K562 (cell line): ENCODE measurements around the gene LPCAT3. TPM values are rescaled to one million over a fixed set of nuclear protein-coding genes. Genes with fewer than 3 reads are reported as not detected.

Experiments used
- ATAC-seq: fragments of 200-7000 bp; cut with Tn5 transposase; 3 replicates; pipeline ENCODE4 v1.9.1; 2020; ENCODE audit warnings: moderate library complexity
- BruUV-seq: library from RNA; stranded (reverse); fragments of 400-500 nt; replicated peaks from 2 replicates; lab custom pipeline; 2021; lab: Mats Ljungman, UMichigan
- CTCF ChIA-PET: fragments of 300-600 bp; formaldehyde crosslinking; extraction: SDS; loops from one replicate; lab custom pipeline; 2021; ENCODE audit warnings: low intra/inter-chr PET ratio; lab: Yijun Ruan, JAX
- POLR2A ChIA-PET: fragments of 300-600, 350-650 bp; sonication (Branson Sonifier 250); formaldehyde crosslinking; extraction: SDS; loops from one replicate; lab custom pipeline; 2021; ENCODE audit warnings: antibody characterized with exemption, inconsistent platforms; lab: Yijun Ruan, JAX
- DNase-seq, 4 experiments: peaks; one replicate each; pipeline versions ENCODE4 v3.0.0 to v3.0.0-alpha.2; 2011 to 2018; ENCODE audit warnings: low spot score in 3 of 4, mixed read lengths in 3 of 4; ENCODE audit errors: extremely low read depth in 1 of 4
- FAIRE-seq: peaks from 2 replicates; lab custom pipeline; 2011; peaks lifted over from hg19 to GRCh38; lab: Jason Lieb, UNC
- H2AFZ ChIP-seq: 2 replicates; pipeline ENCODE4 v1.6.0; 2011; ENCODE audit warnings: low read depth, low read length, control low read depth, inconsistent platforms
- H3K27ac ChIP-seq: fragments of 200-600 bp; 3 replicates; pipeline ENCODE4 v1.8.0; 2011; ENCODE audit warnings: low read depth, mild to moderate bottlenecking, control low read depth, inconsistent platforms, low read length, moderate library complexity, mixed read lengths; ENCODE audit errors: extremely low read depth
- H3K27me3 ChIP-seq, 2 experiments: fragments of 300-600 bp in 1 of 2; 2 replicates in 1 of 2; 3 replicates in 1 of 2; pipeline versions ENCODE4 v1.6.0 to v1.8.0; 2011; ENCODE audit warnings: inconsistent platforms in 2 of 2, low read length in 2 of 2, mild to moderate bottlenecking in 1 of 2, mixed read lengths in 1 of 2, moderate library complexity in 1 of 2; ENCODE audit not compliant: control insufficient read depth in 2 of 2, insufficient read depth in 2 of 2
- H3K36me3 ChIP-seq: fragments of 300-600 bp; 3 replicates; pipeline ENCODE4 v1.8.0; 2011; ENCODE audit warnings: mild to moderate bottlenecking, low read length, inconsistent platforms; ENCODE audit not compliant: control insufficient read depth, insufficient read depth
- H3K4me1 ChIP-seq, 2 experiments: fragments of 200-600 bp in 1 of 2; replicated peaks in 1 of 2; 2 replicates in 1 of 2; 3 replicates in 1 of 2; pipeline versions ENCODE4 v1.5.1 to v1.8.0; 2011; ENCODE audit warnings: inconsistent platforms in 2 of 2, low read length in 2 of 2, mild to moderate bottlenecking in 1 of 2, mixed read lengths in 1 of 2, moderate library complexity in 1 of 2; ENCODE audit not compliant: control insufficient read depth in 2 of 2, insufficient read depth in 2 of 2
- H3K4me2 ChIP-seq: 2 replicates; pipeline ENCODE4 v1.6.1; 2011; ENCODE audit warnings: low read length, control low read depth, inconsistent platforms, mixed read lengths; ENCODE audit not compliant: insufficient read depth
- H3K4me3 ChIP-seq: fragments of 200-600 bp; sonication (generic), shearing (Covaris generic); 2 replicates; pipeline ENCODE4 v1.5.1; 2016; ENCODE audit warnings: control low read depth, inconsistent platforms
- H3K79me2 ChIP-seq: fragments of 200-600 bp; 3 replicates; pipeline ENCODE4 v1.8.0; 2011; ENCODE audit warnings: low read length, inconsistent platforms; ENCODE audit not compliant: control insufficient read depth, insufficient read depth
- H3K9ac ChIP-seq, 2 experiments: 2 replicates each; pipeline versions ENCODE4 v1.6.0 to v1.6.1; 2011; ENCODE audit warnings: low read depth in 2 of 2, low read length in 2 of 2, control low read depth in 1 of 2, inconsistent platforms in 1 of 2, mild to moderate bottlenecking in 1 of 2, mixed read lengths in 1 of 2; ENCODE audit not compliant: insufficient read depth in 1 of 2
- H3K9me1 ChIP-seq: one replicate; pipeline ENCODE4 v1.6.0; 2011; ENCODE audit warnings: inconsistent platforms, mild to moderate bottlenecking, low read length, moderate library complexity; ENCODE audit not compliant: control insufficient read depth, insufficient read depth
- H3K9me3 ChIP-seq: replicated peaks from 2 replicates; pipeline ENCODE4 v1.5.1; 2011; ENCODE audit warnings: low read depth, low read length, inconsistent platforms; ENCODE audit not compliant: control insufficient read depth, insufficient read depth
- H4K20me1 ChIP-seq: replicated peaks from 2 replicates; pipeline ENCODE4 v1.6.1; 2011; ENCODE audit warnings: low read length, inconsistent platforms, mixed read lengths; ENCODE audit not compliant: control insufficient read depth, insufficient read depth
- COPS2 ChIP-seq: fragments of 450-650 bp; conservative IDR thresholded peaks from 2 replicates; pipeline ENCODE4 v1.6.1; 2016; ENCODE audit warnings: mild to moderate bottlenecking, moderate library complexity
- EGR1 ChIP-seq: fragments of 450-650 bp; conservative IDR thresholded peaks from 2 replicates; pipeline ENCODE4 v1.6.1; 2017; ENCODE audit warnings: mild to moderate bottlenecking
- EP400 ChIP-seq: fragments of 450-650 bp; IDR thresholded peaks from 2 replicates; pipeline ENCODE4 v1.6.1; 2017; ENCODE audit warnings: antibody characterized with exemption, mild to moderate bottlenecking, moderate library complexity
- ESRRA ChIP-seq: fragments of 450-650 bp; IDR thresholded peaks from 2 replicates; pipeline ENCODE4 v1.6.1; 2014; ENCODE audit warnings: low read depth, mild to moderate bottlenecking, moderate library complexity, borderline replicate concordance
- ETV1 ChIP-seq: fragments of 450-650 bp; conservative IDR thresholded peaks from 2 replicates; pipeline ENCODE4 v1.6.1; 2016; ENCODE audit warnings: missing genetic modification characterization, control low read depth, low read depth, missing compliant biosample characterization
- GTF2A2 ChIP-seq: IDR thresholded peaks from 2 replicates; pipeline ENCODE4 v1.6.1; 2016; ENCODE audit warnings: mild to moderate bottlenecking, missing genetic modification characterization, missing compliant biosample characterization
- PHB2 ChIP-seq: fragments of 450-650 bp; IDR thresholded peaks from 2 replicates; pipeline ENCODE4 v1.6.1; 2017; ENCODE audit warnings: low read depth
- PTBP1 ChIP-seq: fragments of 200-400 bp; formaldehyde crosslinking; IDR thresholded peaks from 2 replicates; pipeline ENCODE4 v1.6.1; 2017; ENCODE audit warnings: low read depth, low read length
- RBFOX2 ChIP-seq: fragments of 200-400 bp; formaldehyde crosslinking; IDR thresholded peaks from 2 replicates; pipeline ENCODE4 v1.6.1; 2017; ENCODE audit warnings: low read depth, mild to moderate bottlenecking, low read length, moderate library complexity
- RUNX1 ChIP-seq: sonication (generic); IDR thresholded peaks from 2 replicates; pipeline ENCODE4 v1.6.1; 2016; ENCODE audit warnings: antibody characterized with exemption, low read depth
- U2AF2 ChIP-seq: fragments of 200-400 bp; formaldehyde crosslinking; optimal IDR thresholded peaks from 2 replicates; pipeline ENCODE3; 2017; ENCODE audit warnings: low read depth, mild to moderate bottlenecking, low read length
- ZNF263 ChIP-seq: sonication (generic); formaldehyde crosslinking; IDR thresholded peaks from 2 replicates; pipeline ENCODE4 v1.8.0; 2022; ENCODE audit warnings: mild to moderate bottlenecking, missing genetic modification reagents, borderline replicate concordance
- WGBS: fragments of 100-300 bp; shearing (Covaris generic); methylation state at CpG from one replicate; pipeline ENCODE4 v1.1.6; 2016; ENCODE audit warnings: low coverage, mixed read lengths; ENCODE audit not compliant: insufficient coverage; ENCODE audit errors: missing lambda C conversion rate; 5-methylcytosine and 5-hydroxymethylcytosine counted together
- in situ Hi-C: fragments of 300-500 bp; cut with MboI; formaldehyde crosslinking; loops from 4 replicates; pipeline ENCODE4 v1.15.0; 2018; ENCODE audit warnings: inconsistent platforms, mixed read lengths
- intact Hi-C: fragments of 100-400 bp; cut with micrococcal nuclease; formaldehyde crosslinking; loops from 2 replicates; pipeline ENCODE4 v1.14.2; 2022
- polyA plus RNA-seq, 8 experiments: library from polyadenylated mRNA; depleted of rRNA in 4 of 8; stranded (reverse) in 5 of 8; unstranded in 3 of 8; fragments of >200 nt; fragmentation: Nextera tagmentation in 2 of 8; fragmentation: Illumina TruSeq in 1 of 8; extraction: Ambion mirVana in 2 of 8; extraction: Trizol in 1 of 8; gene quantifications; 2 replicates each; pipeline versions ENCODE4 v1.2.1 to v1.2.3, GENCODE V29; 2011 to 2014; ENCODE audit warnings: inconsistent platforms in 1 of 8, missing spikeins in 1 of 8
- total RNA-seq, 7 experiments: library from RNA; depleted of rRNA in 6 of 7; stranded (reverse); fragments of >200 nt in 6 of 7; fragmentation: Illumina TruSeq in 2 of 7; extraction: Trizol in 2 of 7; gene quantifications; 2 replicates each; pipeline versions ENCODE4 v1.2.1 to v1.2.3, GENCODE V29; 2011 to 2021; ENCODE audit warnings: low replicate concordance in 1 of 7
- TF ChIP-seq, protein P1 (sequence below): fragments of 450-650 bp; IDR thresholded peaks from 2 replicates; pipeline ENCODE4 v1.6.1; 2016
- TF ChIP-seq, protein P2 (sequence below): IDR thresholded peaks from 2 replicates; pipeline ENCODE4 v1.6.1; 2011; ENCODE audit warnings: borderline replicate concordance, low read depth, mild to moderate bottlenecking, moderate library complexity, low read length; ENCODE audit not compliant: insufficient read depth, poor library complexity, severe bottlenecking
- TF ChIP-seq, protein P3 (sequence below): fragments of 450-650 bp; IDR thresholded peaks from 2 replicates; pipeline ENCODE4 v1.6.1; 2018; ENCODE audit not compliant: partially characterized antibody

The LPCAT3 gene
- total and polyA plus RNA-seq, 9 of the 15 experiments (the other 6 are each of a cell fraction or from before 2014, with no cell fraction given): 4.9 to 52.5 (median 25.3) TPM

DNA sequence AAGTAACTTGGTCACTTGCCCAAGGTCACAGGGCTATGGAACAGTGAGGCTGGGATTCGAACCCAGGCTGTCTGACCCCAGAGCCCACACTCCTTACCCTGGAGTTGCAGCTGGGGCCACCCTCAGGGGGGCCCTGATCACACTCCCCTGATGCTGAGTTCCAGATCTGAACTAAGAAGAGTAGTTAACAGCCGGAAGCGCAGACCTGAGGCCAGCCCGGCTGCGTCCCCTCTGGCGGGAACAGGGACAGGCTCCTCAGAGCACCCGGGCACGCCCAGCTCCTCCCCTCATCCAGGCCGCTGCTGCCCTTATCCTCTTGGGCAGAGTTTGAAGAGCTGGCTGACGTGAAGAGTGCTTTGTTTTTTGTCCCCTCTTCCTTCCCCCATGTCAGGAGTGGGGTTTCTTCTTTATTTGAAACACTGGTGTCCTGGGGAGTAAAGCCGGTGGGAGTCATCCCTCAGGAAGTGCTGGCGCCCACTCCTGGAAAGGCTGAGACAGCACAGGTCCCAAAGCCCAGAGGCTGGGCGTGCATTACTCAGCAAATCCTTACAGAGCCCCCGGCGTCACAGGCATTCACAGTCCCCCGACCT, 56.5 kb downstream of the LPCAT3 start:
- peak; percentile 76 to 90 (median 80) for DNase-seq
- Histone ChIP-seq H3K9me1 (no peaks in the 10 kb centered on the region), H3K27ac (peak overlapping the region; percentile 96), H3K9ac (peak overlapping the region; percentile 92 to 96), H3K4me1 (peaks cover 44 to 66% of the 10 kb centered on the region in 2 experiments), H3K79me2 (peaks cover 10% of the 10 kb centered on the region; the same call in 2 of the 3 replicates), H3K36me3 (peaks cover 23% of the 10 kb centered on the region; the same call in 2 of the 3 replicates), H3K4me3 (peak overlapping the region; percentile 42), H3K4me2 (peak overlapping the region; percentile 95), H3K27me3 (no peaks in the 10 kb centered on the region), H4K20me1 (no peaks in the 10 kb centered on the region), H2AFZ (peak overlapping the region; percentile 89), H3K9me3 (no peaks in the 10 kb centered on the region)
- POLR2A ChIA-PET: interaction anchor here (0.7 to 8.0 kb wide), 15 partner anchors 10 to 407 kb away, joined by 3 to 98 read pairs (median 4); partner anchors contain the start of genes C12orf57, LPCAT3, RNU7-1 and SPSB2
- CTCF ChIA-PET: interaction anchor here (0.5 to 1.8 kb wide), 3 partner anchors 17 to 93 kb away, joined by 3 to 13 read pairs (median 5); partner anchors contain the start of genes C12orf57 and RNU7-1
- peak; percentile 79 for FAIRE-seq
- ATAC-seq: peak; percentile 85
- intact Hi-C loops (loop anchor here (10.0 kb wide), 1 partner anchor 223 kb away; the partner anchor contains the start of gene PEX5), in situ Hi-C loops (no loop called here)
- no TSS peak for BruUV-seq
- under 1% methylated on average over 16 of the region's 16 CpGs for WGBS
- peak; percentile 80 for TF ChIP-seq RBFOX2
- TF ChIP-seq, protein P1, sequence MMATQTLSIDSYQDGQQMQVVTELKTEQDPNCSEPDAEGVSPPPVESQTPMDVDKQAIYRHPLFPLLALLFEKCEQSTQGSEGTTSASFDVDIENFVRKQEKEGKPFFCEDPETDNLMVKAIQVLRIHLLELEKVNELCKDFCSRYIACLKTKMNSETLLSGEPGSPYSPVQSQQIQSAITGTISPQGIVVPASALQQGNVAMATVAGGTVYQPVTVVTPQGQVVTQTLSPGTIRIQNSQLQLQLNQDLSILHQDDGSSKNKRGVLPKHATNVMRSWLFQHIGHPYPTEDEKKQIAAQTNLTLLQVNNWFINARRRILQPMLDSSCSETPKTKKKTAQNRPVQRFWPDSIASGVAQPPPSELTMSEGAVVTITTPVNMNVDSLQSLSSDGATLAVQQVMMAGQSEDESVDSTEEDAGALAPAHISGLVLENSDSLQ: peak; percentile 55; the same call in 1 of the 2 replicates
- peak; percentile 90 for TF ChIP-seq ETV1 (tag)
- peak; percentile 95 for TF ChIP-seq ZNF263 (CRISPR knock-in tag)
- no peak for TF ChIP-seq U2AF2
- TF ChIP-seq, protein P2, sequence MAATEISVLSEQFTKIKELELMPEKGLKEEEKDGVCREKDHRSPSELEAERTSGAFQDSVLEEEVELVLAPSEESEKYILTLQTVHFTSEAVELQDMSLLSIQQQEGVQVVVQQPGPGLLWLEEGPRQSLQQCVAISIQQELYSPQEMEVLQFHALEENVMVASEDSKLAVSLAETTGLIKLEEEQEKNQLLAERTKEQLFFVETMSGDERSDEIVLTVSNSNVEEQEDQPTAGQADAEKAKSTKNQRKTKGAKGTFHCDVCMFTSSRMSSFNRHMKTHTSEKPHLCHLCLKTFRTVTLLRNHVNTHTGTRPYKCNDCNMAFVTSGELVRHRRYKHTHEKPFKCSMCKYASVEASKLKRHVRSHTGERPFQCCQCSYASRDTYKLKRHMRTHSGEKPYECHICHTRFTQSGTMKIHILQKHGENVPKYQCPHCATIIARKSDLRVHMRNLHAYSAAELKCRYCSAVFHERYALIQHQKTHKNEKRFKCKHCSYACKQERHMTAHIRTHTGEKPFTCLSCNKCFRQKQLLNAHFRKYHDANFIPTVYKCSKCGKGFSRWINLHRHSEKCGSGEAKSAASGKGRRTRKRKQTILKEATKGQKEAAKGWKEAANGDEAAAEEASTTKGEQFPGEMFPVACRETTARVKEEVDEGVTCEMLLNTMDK: peak; percentile 55
- TF ChIP-seq RUNX1: no peak
- TF ChIP-seq EP400: peak; percentile 81; the same call in 1 of the 2 replicates
- no peak for TF ChIP-seq PHB2
- no peak for TF ChIP-seq PTBP1
- peak; percentile 16; the same call in 1 of the 2 replicates for TF ChIP-seq ESRRA
- TF ChIP-seq, protein P3, sequence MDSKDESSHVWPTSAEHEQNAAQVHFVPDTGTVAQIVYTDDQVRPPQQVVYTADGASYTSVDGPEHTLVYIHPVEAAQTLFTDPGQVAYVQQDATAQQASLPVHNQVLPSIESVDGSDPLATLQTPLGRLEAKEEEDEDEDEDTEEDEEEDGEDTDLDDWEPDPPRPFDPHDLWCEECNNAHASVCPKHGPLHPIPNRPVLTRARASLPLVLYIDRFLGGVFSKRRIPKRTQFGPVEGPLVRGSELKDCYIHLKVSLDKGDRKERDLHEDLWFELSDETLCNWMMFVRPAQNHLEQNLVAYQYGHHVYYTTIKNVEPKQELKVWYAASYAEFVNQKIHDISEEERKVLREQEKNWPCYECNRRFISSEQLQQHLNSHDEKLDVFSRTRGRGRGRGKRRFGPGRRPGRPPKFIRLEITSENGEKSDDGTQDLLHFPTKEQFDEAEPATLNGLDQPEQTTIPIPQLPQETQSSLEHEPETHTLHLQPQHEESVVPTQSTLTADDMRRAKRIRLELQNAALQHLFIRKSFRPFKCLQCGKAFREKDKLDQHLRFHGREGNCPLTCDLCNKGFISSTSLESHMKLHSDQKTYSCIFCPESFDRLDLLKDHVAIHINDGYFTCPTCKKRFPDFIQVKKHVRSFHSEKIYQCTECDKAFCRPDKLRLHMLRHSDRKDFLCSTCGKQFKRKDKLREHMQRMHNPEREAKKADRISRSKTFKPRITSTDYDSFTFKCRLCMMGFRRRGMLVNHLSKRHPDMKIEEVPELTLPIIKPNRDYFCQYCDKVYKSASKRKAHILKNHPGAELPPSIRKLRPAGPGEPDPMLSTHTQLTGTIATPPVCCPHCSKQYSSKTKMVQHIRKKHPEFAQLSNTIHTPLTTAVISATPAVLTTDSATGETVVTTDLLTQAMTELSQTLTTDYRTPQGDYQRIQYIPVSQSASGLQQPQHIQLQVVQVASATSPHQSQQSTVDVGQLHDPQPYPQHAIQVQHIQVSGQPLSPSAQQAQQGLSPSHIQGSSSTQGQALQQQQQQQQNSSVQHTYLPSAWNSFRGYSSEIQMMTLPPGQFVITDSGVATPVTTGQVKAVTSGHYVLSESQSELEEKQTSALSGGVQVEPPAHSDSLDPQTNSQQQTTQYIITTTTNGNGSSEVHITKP: no peak
- no peak for TF ChIP-seq GTF2A2 (tag)
- TF ChIP-seq EGR1: peak; percentile 16; the same call in 1 of the 2 replicates
- no peak for TF ChIP-seq COPS2
